ENCODE measurements around the gene HMG20A.

Gene HMG20A

DNA sequence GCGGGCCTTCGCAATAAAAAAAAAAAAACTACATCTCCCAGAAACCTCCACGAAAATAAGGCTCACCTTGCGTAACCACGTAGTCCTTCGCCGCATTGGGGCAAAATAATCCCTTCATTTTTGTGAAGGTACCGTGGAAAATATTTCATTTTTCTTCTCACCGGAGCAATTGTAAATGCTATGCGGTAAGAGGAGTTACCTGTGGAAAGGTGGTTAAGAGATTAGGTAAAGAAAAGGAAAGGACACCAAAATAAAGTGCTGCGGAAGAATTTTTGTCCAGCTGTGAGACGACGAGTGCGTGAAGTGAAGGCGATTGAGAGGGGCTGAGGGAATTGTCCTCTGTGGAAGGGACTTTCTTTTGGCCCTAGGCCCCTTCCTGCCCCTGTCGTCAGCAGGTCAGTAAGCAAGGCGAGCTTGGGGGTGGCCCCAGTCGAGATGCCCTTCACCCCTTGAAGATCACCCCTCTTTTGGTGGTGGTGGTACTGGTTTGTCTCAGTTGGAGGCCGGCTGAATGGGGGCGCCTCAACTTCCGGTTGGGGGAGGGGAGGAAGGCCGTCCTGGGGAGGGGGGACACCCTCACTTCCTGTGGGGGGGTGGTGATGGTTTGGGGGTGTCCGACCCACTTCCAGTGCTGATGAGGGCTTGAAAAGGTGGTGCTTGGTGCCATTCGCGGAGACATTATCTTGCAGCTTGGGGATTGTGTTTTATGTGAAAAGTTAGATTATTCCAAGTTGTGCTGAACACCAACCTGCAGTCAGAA is at the start of gene HMG20A:
TSS of gene HMG20A (plus strand) at position 279 of the 760 bp plus-strand sequence. CDS start 37,520 bp downstream, outside the sequence.
- in situ Hi-C loops (cut with MboI; ENCODE audit: low sequenced_read_pairs) = no loop called here

DNA sequence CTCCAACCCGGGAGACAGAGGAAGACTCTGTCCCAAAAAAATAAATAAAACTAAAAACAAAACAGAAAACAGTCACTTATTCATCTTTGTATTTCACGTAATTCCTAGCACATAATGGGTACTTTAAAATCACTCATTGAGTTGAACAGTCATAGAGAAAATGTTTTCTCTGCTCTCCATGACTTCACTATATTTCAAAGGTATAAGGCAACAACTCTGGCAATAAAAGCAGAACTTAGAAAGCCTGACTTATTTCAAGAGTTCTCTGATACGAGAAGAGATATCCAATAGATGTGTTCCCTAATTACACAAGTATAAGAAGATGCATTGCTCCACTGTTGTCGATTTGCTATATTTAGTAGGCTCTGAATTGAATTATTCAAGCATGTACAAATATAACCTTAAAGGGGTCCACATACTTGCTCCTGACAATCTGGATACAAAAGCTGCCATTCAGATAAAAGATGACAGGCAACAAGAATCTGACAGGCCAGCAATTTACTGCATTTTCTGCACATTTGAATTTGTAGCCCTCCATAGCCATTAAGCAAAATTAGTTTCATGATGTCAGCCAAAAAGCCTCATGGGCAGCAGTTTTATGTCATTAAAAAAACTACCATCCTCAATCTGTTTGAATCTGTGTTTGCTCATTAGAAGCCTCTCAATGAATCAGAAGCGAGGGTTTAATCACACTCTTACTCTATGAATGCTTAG is 48.7 kb upstream of the HMG20A start:
- in situ Hi-C loops (cut with MboI; ENCODE audit: low sequenced_read_pairs) = no loop called here

- in situ Hi-C loops (cut with MboI; ENCODE audit: low sequenced_read_pairs) = no loop called here
Observed at GRCh38 chr15:77373441-77373840, 47.2 kb upstream of the HMG20A start.

DNA sequence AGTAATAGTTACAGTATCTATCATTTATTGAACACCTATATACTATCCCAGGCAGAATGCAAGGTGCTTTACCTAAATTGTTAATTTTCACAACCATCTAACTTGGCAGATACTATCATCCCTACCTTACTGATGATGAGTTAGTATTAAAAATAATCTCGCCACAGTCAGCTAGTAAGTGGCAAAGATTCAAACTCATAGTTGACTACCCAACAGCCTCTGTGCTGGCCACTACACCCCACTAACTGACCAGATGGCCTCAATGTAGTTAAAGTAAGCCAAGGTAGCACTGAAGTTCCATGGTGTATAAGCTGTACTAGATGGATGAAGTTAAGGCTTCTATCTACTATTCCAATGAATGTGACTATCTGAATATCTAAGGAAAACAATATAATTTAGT is 45.6 kb upstream of the HMG20A start:
- in situ Hi-C loops (cut with MboI; ENCODE audit: low sequenced_read_pairs) = no loop called here

- in situ Hi-C loops (cut with MboI; ENCODE audit: low sequenced_read_pairs) = no loop called here
Observed at GRCh38 chr15:77376770-77377169, 43.9 kb upstream of the HMG20A start.

- in situ Hi-C loops (cut with MboI; ENCODE audit: low sequenced_read_pairs) = no loop called here
Observed at GRCh38 chr15:77380033-77380432, 40.7 kb upstream of the HMG20A start.

DNA sequence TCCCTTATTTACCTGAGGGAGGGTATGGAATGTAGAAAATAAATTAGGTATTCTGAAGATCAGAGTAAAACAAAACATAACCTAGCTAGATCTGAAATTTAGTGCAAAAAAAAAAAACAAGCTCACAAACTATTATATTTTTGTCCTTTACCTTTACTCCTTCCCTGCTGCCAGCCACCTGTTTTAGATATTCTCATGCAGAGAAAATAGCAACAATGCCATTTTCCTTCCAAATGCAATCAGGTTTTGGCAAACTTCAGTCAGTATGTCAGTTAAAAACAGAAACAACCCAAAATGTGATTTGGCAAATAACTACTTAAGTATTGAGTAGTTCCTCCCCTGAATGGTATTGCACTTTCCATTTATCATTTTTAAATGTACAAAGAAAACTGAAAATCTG is 36.6 kb upstream of the HMG20A start:
- in situ Hi-C loops (cut with MboI; ENCODE audit: low sequenced_read_pairs) = no loop called here

DNA sequence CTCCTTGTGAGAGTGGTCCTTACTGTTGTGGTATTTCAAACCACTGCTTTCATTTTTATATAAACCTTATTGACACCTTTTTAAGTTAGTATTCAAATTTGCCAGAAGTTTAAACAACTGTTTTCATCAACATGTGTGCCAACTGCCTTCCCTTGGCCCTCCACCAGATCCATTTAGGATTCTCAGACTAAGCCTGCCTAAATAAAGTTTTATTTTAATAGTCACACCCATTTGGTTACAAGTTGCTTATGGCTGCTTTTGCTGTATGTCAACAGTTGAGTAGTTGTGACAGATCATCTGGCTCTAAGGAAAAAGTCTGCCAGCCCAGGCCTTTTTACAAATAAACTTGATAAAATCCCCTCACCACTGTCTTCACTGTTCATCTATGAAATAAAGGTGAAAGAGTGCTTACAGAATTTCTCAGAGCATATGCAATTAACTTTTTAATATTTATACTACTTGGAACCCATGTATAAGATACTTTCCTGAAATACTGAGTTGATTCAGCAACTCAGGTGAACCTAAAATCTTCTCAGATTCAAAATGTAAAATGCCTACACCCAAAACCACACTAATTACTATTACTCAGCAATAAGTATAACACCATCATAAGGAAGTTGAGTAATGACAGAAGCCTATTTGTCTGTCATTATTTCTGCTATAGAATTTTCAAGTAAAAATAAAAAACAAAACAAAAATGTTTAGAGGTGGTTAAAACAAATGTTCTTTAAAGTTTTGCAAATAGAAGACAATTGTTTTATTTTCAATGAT is 35.9 kb upstream of the HMG20A start:
- in situ Hi-C loops (cut with MboI; ENCODE audit: low sequenced_read_pairs) = no loop called here

- in situ Hi-C loops (cut with MboI; ENCODE audit: low sequenced_read_pairs) = no loop called here
Observed at GRCh38 chr15:77386626-77387025, 34.1 kb upstream of the HMG20A start.

DNA sequence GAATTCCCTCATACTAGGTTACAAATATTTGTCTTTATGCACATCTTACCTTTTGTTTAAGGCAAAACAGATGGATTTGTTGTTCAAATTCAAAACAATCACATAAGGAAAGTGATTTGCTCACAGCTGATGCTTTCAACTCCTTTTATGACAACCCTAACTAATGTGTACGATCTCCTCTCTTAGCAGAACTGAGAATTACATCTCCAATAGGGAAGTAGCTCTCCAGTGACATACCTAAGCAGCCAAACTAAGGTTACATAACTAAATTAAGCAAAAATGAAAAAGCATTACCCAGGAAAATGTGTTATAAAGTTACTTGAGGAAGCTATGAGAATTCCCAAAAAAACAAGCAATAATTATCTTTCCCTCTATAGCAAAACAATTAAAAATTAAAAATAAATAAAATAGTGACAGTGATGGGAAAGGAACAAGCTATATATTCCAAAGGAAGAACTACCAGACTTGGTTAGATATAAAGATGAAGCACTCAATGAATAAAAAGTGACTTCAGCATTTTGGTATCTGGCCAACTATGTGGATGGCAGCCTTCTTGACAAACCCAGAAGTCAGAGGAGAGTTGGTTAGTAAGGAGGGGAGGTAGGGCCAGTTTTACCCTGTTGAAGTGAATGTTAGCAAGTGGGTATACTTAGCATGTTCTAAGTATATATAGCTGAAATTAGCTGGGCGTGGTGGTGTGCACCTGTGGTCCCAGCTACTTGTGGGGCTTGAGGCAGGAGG is 33.2 kb upstream of the HMG20A start:
- in situ Hi-C loops (cut with MboI; ENCODE audit: low sequenced_read_pairs) = no loop called here

DNA sequence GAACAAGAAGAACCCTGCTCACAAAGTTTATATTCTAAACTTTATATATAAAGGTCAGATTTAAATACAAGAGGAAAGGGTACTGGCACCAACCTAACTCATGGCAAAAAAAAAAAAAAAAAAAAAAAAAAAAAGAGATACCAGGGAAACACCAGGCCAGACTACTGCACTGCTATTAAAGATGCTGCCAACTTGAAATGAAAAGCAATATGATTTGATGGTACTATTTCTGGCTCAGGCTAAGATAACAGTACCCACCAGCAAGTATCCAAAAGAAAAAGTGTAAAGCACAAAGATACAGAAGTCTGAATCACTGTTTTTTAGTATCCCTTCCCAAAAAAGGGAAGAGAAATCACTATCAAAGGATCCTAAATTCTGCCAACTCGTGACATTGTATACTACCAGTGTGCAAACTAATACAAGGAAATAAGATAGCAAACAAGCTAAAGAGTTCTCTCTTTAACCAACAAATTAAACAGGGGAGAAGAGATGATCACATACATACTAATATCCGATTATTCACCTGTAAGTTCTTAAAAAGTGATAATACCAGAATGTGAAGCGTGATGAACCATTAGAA is 29.2 kb upstream of the HMG20A start:
- in situ Hi-C loops (cut with MboI; ENCODE audit: low sequenced_read_pairs) = no loop called here

- in situ Hi-C loops (cut with MboI; ENCODE audit: low sequenced_read_pairs) = no loop called here
Observed at GRCh38 chr15:77392762-77393470, 27.8 kb upstream of the HMG20A start.

DNA sequence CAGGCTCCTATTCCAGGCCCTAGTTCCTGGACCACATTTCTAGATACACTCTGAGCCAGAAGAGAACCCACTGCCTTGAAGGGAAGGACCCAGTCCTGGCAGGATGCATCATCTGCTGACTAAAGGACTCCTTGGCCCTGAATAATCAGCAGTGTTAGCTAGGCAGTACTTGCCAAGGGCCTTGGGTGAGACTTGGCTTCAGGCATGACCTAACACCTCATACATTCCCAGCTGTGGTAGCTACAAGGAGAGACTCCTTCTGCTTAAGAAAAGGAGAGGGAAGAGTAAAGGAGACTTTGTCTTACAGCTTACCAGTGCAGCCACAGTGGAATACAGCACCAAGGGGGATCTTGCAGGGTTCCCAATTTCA is 27.2 kb upstream of the HMG20A start:
- in situ Hi-C loops (cut with MboI; ENCODE audit: low sequenced_read_pairs) = no loop called here

- in situ Hi-C loops (cut with MboI; ENCODE audit: low sequenced_read_pairs) = no loop called here
Observed at GRCh38 chr15:77395013-77395774, 25.5 kb upstream of the HMG20A start.

- in situ Hi-C loops (cut with MboI; ENCODE audit: low sequenced_read_pairs) = no loop called here
Observed at GRCh38 chr15:77396692-77397091, 24.0 kb upstream of the HMG20A start.

DNA sequence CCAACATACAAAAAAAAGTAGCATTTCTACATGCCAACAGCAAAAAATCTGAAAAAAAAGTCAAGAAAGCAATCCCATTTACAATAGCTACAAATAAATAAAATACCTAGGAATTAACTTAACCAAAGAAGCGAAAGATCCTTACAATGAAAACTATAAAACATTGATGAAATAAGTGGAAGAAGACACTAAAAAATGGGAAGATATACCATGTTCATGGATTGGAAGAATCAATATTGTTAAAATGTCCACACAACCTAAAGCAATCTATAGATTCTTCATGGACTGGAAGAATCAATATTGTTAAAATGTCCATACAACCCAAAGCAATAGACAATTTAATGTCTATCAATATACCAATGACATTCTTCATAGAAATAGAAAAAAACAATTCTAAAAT is 21.8 kb upstream of the HMG20A start:
- in situ Hi-C loops (cut with MboI; ENCODE audit: low sequenced_read_pairs) = no loop called here

DNA sequence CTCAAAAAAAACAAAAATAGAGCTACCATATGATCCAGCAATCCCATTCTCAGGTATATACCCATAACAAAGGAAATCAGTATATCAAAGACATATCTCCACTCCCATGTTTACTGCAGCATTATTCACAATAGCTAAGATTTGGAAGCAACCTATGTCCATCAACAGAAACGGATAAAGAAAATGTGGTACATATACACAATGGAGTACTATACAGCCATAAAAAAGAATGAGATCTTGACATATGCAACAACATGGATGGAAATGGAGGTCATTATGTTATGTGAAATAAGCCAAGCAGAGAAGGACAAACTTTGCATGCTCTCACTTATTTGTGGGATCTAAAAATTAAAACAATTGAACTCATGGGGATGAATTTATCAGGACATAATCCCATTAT is 20.4 kb upstream of the HMG20A start:
- in situ Hi-C loops (cut with MboI; ENCODE audit: low sequenced_read_pairs) = no loop called here

DNA sequence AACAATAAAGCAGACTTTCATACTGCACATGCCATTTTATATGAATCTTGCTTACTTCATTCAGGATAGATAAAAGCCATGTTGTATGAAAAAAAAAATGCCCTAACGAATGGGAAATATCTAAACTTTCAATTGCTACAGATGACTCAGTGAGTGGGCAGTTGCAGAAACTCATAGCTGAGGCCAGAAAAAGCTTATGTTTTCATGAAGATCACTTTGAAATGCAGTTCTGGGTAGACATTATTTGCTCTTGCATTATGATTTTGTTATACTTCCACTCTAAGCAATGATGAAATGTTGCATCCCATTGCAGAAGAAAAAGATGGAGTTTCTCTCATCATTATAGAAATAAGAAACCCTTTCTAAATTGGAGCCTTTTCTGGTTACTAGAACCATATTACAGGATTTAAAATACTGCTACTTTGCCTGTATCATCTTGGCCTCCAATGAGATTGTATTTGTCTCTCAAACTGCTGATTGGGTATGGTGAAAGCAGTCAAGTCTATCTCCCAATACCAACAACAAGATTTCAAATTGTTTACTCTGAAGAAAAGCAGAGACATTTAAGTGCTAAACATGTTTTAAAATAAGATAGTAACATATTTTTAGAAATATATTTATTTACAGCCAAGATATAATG is 17.8 kb upstream of the HMG20A start:
- in situ Hi-C loops (cut with MboI; ENCODE audit: low sequenced_read_pairs) = no loop called here
